Activated T-helper 2 cell treated with anti-CD3 and anti-CD28 coated beads, Interferon-gamma antibody, Interleukin-2, Interleukin-4, amounts not matched to agents 10 μg/mL and 5 μg/mL and 100 μg/mL, durations not matched to agents 14 hours and 24 hours and 36 hours (primary cell): ENCODE data around the gene MRPL36. TPM values are rescaled to one million over a fixed set of nuclear protein-coding genes. Genes with fewer than 3 reads are reported as not detected.

Experiments
- DNase-seq: peaks from one replicate; pipeline ENCODE4 v3.0.0; 2021; ENCODE audit warnings: low spot score
- H3K27ac Mint-ChIP-seq: one replicate; pipeline ENCODE4 v1.8.0; 2021; ENCODE audit warnings: mixed read lengths
- H3K27me3 Mint-ChIP-seq: one replicate; pipeline ENCODE4 v1.8.0; 2021; ENCODE audit warnings: low read depth, mixed read lengths
- H3K36me3 Mint-ChIP-seq: one replicate; pipeline ENCODE4 v1.8.0; 2021; ENCODE audit warnings: low read depth, mixed read lengths
- H3K4me1 Mint-ChIP-seq: one replicate; pipeline ENCODE4 v1.8.0; 2021; ENCODE audit warnings: low read depth, mixed read lengths
- H3K4me3 Mint-ChIP-seq: one replicate; pipeline ENCODE4 v1.8.0; 2021; ENCODE audit warnings: low read depth, mild to moderate bottlenecking, moderate library complexity, mixed read lengths
- H3K9me3 Mint-ChIP-seq: one replicate; pipeline ENCODE4 v1.8.0; 2021; ENCODE audit warnings: mixed read lengths
- intact Hi-C: fragments of 100-400 bp; cut with micrococcal nuclease; formaldehyde crosslinking; loops from one replicate; pipeline ENCODE4 v1.15.1; 2023
- total RNA-seq: library from RNA; stranded (reverse); gene quantifications from 2 replicates; pipeline ENCODE4 v1.2.3, GENCODE V29; 2022

MRPL36 gene
- total RNA-seq, 1 donor from 2014 or later: 96.1 TPM

- Mint-ChIP-seq H3K4me3 (no peak overlapping the region), H3K4me1 (peaks cover 21% of the 10 kb centered on the region)
- DNase-seq: no peak
Measured at GRCh38 chr5:1785984-1786383, 13.7 kb downstream of the MRPL36 start.

GRCh38 chr5:1785062-1785461, 14.6 kb downstream of the MRPL36 start:
- H3K27ac Mint-ChIP-seq: no peak overlapping the region
- H3K27me3 Mint-ChIP-seq: peaks cover 5% of the 10 kb centered on the region
- DNase-seq: no peak
- H3K9me3 Mint-ChIP-seq: no peaks in the 10 kb centered on the region
- H3K4me3 Mint-ChIP-seq: no peak overlapping the region
- H3K36me3 Mint-ChIP-seq: no peaks in the 10 kb centered on the region
- H3K4me1 Mint-ChIP-seq: peaks cover 15% of the 10 kb centered on the region
- intact Hi-C loops: no loop called here

More at GRCh38 chr5:1785984-1786383, 13.7 kb downstream of the MRPL36 start:
- Mint-ChIP-seq H3K27ac (no peak overlapping the region), H3K27me3 (peaks cover 5% of the 10 kb centered on the region), H3K9me3 (no peaks in the 10 kb centered on the region), H3K36me3 (no peaks in the 10 kb centered on the region)
- intact Hi-C loops: no loop called here

DNA sequence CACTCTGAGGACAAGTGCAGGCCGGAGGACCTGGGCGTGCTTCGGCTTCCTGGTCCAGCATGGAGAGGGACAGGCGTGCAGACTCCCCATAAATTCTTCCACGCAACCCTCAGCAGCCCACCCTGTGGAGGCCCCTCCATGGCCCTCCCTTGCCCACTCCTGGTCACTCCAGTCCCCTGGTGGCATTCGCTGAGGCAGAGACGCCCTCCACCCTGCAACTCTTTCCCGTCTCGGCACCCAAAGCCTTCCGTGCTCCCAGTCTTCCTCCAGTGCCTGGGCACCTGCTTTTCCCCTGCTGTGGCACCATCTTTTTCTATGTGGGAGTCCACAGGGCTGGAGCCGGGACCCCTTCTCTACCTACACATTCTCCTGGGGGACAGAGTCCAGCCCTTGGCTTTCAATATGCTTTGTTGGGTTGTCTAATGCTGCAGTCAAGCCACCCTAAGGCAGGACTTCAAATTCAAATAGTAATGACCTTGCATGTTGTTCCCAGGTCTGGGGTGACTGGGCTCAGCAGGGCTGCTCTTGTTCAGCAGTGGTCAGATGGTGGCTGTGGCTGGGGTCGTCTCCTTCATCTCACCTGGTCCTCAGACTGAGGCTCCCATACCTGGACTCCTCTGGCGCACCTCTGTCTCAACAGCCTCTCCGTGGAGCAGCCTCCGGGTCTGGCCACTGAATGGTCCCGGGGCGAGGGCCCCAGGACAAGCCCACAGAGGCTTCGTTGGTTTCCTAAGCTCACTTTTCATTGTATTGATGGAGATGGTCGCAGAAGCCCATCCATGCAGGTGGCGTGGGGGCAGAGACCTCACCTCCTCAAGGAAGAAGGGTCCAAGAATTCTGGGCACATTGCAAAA, 15.2 kb downstream of the MRPL36 start:
- peaks cover 5% of the 10 kb centered on the region for H3K27me3 Mint-ChIP-seq
- H3K4me1 Mint-ChIP-seq: peaks cover 8% of the 10 kb centered on the region
- no peaks in the 10 kb centered on the region for H3K9me3 Mint-ChIP-seq
- intact Hi-C loops: no loop called here
- no peak overlapping the region for H3K27ac Mint-ChIP-seq
- no peak overlapping the region for H3K4me3 Mint-ChIP-seq
- no peak for DNase-seq
- no peaks in the 10 kb centered on the region for H3K36me3 Mint-ChIP-seq

DNA sequence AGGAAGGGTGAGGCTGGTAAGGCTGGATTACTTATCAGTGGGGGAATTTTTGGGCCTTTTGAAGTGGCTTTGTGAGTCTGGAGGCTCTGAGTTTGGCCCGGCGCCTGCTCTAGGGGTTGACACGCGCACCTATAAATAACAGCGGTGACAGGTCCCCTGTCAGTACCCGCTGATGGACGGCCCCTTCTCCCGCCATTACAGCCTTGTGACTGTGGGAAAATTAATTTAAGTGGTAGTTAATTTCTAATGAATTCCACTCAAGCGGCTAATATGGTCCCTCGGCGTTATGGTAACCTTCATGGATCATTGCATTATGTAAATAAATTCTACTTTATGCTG, 16.5 kb downstream of the MRPL36 start:
- Mint-ChIP-seq H3K9me3 (no peaks in the 10 kb centered on the region), H3K36me3 (no peaks in the 10 kb centered on the region), H3K27ac (no peak overlapping the region), H3K4me3 (no peak overlapping the region), H3K4me1 (no peaks in the 10 kb centered on the region), H3K27me3 (peaks cover 5% of the 10 kb centered on the region)
- intact Hi-C loops: no loop called here
- no peak for DNase-seq

GRCh38 chr5:1782385-1783215, 17.0 kb downstream of the MRPL36 start:
- no peaks in the 10 kb centered on the region for H3K36me3 Mint-ChIP-seq
- no peak for DNase-seq
- H3K27ac Mint-ChIP-seq: no peak overlapping the region
- peaks cover 5% of the 10 kb centered on the region for H3K27me3 Mint-ChIP-seq
- no peaks in the 10 kb centered on the region for H3K9me3 Mint-ChIP-seq
- H3K4me1 Mint-ChIP-seq: no peaks in the 10 kb centered on the region
- intact Hi-C loops: no loop called here
- H3K4me3 Mint-ChIP-seq: no peak overlapping the region

GRCh38 chr5:1781726-1782384, 17.8 kb downstream of the MRPL36 start:
- DNase-seq: no peak
- intact Hi-C loops: no loop called here
- H3K9me3 Mint-ChIP-seq: no peaks in the 10 kb centered on the region
- no peak overlapping the region for H3K27ac Mint-ChIP-seq
- no peaks in the 10 kb centered on the region for H3K36me3 Mint-ChIP-seq
- no peak overlapping the region for H3K4me3 Mint-ChIP-seq
- peaks cover 5% of the 10 kb centered on the region for H3K27me3 Mint-ChIP-seq
- H3K4me1 Mint-ChIP-seq: no peaks in the 10 kb centered on the region

GRCh38 chr5:1781107-1781506, 18.5 kb downstream of the MRPL36 start:
- no peaks in the 10 kb centered on the region for H3K9me3 Mint-ChIP-seq
- no peak for DNase-seq
- no peaks in the 10 kb centered on the region for H3K36me3 Mint-ChIP-seq

GRCh38 chr5:1780614-1780930, 19.1 kb downstream of the MRPL36 start:
- H3K4me3 Mint-ChIP-seq: no peak overlapping the region
- no peaks in the 10 kb centered on the region for H3K9me3 Mint-ChIP-seq
- peaks cover 7% of the 10 kb centered on the region for H3K27me3 Mint-ChIP-seq
- H3K4me1 Mint-ChIP-seq: no peaks in the 10 kb centered on the region
- intact Hi-C loops: no loop called here
- H3K27ac Mint-ChIP-seq: no peak overlapping the region
- H3K36me3 Mint-ChIP-seq: no peaks in the 10 kb centered on the region
- DNase-seq: no peak

More at GRCh38 chr5:1781107-1781506, 18.5 kb downstream of the MRPL36 start:
- Mint-ChIP-seq H3K27me3 (peaks cover 5% of the 10 kb centered on the region), H3K4me3 (no peak overlapping the region), H3K4me1 (no peaks in the 10 kb centered on the region), H3K27ac (no peak overlapping the region)
- intact Hi-C loops: no loop called here

GRCh38 chr5:1779782-1780613, 19.6 kb downstream of the MRPL36 start:
- Mint-ChIP-seq H3K4me3 (no peak overlapping the region), H3K9me3 (no peaks in the 10 kb centered on the region), H3K4me1 (no peaks in the 10 kb centered on the region), H3K27ac (no peak overlapping the region), H3K36me3 (no peaks in the 10 kb centered on the region), H3K27me3 (peaks cover 7% of the 10 kb centered on the region)
- DNase-seq: no peak
- intact Hi-C loops: no loop called here

DNA sequence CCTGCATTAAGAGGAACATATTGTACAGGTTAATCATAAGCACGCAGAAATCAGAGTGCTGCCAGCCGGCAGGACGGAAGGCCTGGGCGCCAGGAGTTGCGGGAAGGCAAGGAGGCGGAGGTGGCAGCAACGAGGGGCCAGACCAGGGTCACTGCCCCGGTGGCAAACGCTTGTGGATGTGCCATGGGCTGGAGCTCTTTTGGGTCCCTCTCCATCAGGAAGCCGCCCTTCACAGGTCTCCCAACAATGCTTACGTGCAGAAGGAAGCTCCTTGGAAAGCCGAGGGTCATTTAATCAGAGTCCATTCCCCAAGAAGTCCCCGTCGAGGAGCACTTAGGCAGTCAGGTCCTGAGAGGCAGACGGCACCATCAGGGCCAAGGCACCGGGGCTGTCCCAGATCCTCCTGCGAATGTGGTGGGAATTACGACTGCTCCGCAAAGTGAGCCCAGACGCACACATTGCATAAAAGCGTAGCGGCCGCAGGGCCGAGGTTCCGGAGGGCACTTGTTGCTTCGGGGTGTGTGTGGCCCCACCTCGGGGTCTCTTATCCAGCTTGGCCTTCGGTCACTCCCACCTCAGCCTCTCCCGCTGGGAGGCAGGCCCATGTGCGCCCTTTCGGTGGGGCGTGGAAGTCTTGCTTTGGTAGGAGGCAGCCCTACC, 20.5 kb downstream of the MRPL36 start:
- Mint-ChIP-seq H3K4me3 (no peak overlapping the region), H3K36me3 (no peaks in the 10 kb centered on the region), H3K27ac (no peak overlapping the region), H3K4me1 (no peaks in the 10 kb centered on the region), H3K27me3 (peaks cover 8% of the 10 kb centered on the region), H3K9me3 (no peaks in the 10 kb centered on the region)
- intact Hi-C loops: no loop called here
- DNase-seq: no peak

- peaks cover 7% of the 10 kb centered on the region for H3K27me3 Mint-ChIP-seq
- intact Hi-C loops: no loop called here
- no peaks in the 10 kb centered on the region for H3K9me3 Mint-ChIP-seq
Measured at GRCh38 chr5:1778138-1779020, 21.3 kb downstream of the MRPL36 start.

More at GRCh38 chr5:1778138-1779020, 21.3 kb downstream of the MRPL36 start:
- H3K27ac Mint-ChIP-seq: no peak overlapping the region
- no peak overlapping the region for H3K4me3 Mint-ChIP-seq
- no peaks in the 10 kb centered on the region for H3K4me1 Mint-ChIP-seq
- no peaks in the 10 kb centered on the region for H3K36me3 Mint-ChIP-seq
- DNase-seq: no peak
